Stimulated activated CD8-positive, alpha-beta memory T cell treated with anti-CD3 and anti-CD28 coated beads, Interleukin-12 subunit alpha, Interleukin-12 subunit beta, amount 100 ng/mL, for 1 hour (primary cell): ENCODE data around the gene ZFYVE27.
A peak's percentile ranks its signal among the peaks of the same experiment; 100 is the strongest.

Source experiments
- DNase-seq: peaks from one replicate; pipeline ENCODE4 v3.0.0-alpha.2; 2020; ENCODE audit warnings: low read depth

ZFYVE27 gene

GRCh38 chr10:97791824-97792721, 55.1 kb downstream of the ZFYVE27 start:
- peak; percentile 66 for DNase-seq

GRCh38 chr10:97795886-97796285, 59.0 kb downstream of the ZFYVE27 start:
- no peak for DNase-seq

- no peak for DNase-seq
Measured at GRCh38 chr10:97796651-97797050, 59.7 kb downstream of the ZFYVE27 start.

- DNase-seq: no peak
Measured at GRCh38 chr10:97798958-97799610, 62.2 kb downstream of the ZFYVE27 start.

- no peak for DNase-seq
Measured at GRCh38 chr10:97800474-97800873, 63.5 kb downstream of the ZFYVE27 start.

GRCh38 chr10:97801422-97801821, 64.5 kb downstream of the ZFYVE27 start:
- DNase-seq: no peak

GRCh38 chr10:97805096-97805884, 68.4 kb downstream of the ZFYVE27 start:
- DNase-seq: no peak

- DNase-seq: no peak
Measured at GRCh38 chr10:97805949-97806348, 69.0 kb downstream of the ZFYVE27 start.

- no peak for DNase-seq
Measured at GRCh38 chr10:97810446-97810845, 73.5 kb downstream of the ZFYVE27 start.
